Ureter (tissue), 1 donor: Measurements from ENCODE around the gene RCN2. TPM values are rescaled to one million over a fixed set of nuclear protein-coding genes. Genes with fewer than 3 reads are reported as not detected.
"Not testable (repeated sequence)": the region's sequence is repeated elsewhere in the genome, so short reads cannot be mapped to it uniquely, and the experiment has no call there.

Experiments
- DNase-seq: peaks from one replicate; pipeline ENCODE4 v3.0.0-alpha.2; 2020; ENCODE audit warnings: low spot score
- total RNA-seq: library from RNA; stranded (reverse); gene quantifications from one replicate; pipeline ENCODE4 v1.2.4, GENCODE V29; 2023
- donor health status: DM: yes; HTN: yes; CAD: no.

The RCN2 gene
- total RNA-seq, 1 donor from 2014 or later, result 47.4 TPM

GRCh38 chr15:76932135-76932966, 802 bp downstream of the RCN2 start:
- DNase-seq, result no peak

DNA sequence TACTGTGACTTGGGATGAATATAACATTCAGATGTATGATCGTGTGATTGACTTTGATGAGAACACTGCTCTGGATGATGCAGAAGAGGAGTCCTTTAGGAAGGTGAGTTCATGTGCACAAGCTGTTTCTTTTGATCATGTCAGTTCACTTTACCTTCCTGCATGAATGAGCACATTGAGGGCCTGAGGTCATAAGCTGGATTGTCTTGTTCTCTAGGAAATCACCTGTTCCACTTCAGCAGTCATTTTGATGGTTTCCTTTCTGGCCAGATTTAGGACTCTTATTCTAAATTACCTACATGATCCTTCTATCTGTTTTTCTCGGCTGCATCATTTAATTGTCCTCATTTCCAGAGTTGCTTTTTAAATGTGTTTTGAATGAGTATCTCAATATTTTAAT, 4.1 kb downstream of the RCN2 start:
- no peak for DNase-seq

- no peak for DNase-seq
Observed at GRCh38 chr15:76936671-76937070, 5.1 kb downstream of the RCN2 start.

DNA sequence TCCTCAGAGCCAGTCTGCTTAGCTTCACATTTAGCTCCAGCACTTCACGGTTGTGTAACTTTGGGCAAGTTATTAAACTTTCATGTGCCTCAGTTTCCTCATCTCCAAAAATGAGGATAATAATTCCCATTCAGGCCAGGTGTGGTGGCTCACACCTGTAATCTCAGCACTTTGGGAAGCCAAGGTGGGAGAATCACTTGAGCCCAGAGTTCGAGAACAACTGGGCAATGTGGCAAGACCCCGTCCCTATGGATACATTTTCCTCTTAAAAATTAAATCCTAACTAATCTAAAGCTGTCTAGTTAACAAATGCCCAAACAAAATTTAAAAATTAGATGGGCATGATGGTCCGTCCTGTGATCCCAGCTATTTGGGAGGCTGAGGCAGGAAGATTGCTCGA, 7.2 kb downstream of the RCN2 start:
- no peak for DNase-seq

GRCh38 chr15:76939715-76940114, 8.2 kb downstream of the RCN2 start:
- no peak for DNase-seq

DNA sequence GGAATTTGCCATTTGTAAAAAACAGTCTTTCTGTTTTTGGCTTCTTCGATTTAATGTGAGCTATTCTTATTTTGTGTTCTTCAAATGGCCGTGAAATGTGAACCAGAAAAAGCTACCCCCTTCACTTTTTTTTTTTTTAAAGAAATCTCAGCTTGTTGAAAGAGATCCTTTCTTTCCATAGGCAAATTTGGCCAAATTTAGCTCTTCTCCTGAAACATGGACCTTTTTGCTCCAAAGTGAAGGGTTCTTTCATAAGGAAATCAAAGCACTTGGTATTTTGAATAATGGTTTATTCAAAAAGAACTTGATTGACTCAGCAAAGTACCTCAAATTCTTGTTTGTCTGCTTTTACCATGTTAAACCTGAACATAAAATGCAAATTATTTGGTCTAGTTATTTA, 10.1 kb downstream of the RCN2 start:
- DNase-seq, result no peak

DNA sequence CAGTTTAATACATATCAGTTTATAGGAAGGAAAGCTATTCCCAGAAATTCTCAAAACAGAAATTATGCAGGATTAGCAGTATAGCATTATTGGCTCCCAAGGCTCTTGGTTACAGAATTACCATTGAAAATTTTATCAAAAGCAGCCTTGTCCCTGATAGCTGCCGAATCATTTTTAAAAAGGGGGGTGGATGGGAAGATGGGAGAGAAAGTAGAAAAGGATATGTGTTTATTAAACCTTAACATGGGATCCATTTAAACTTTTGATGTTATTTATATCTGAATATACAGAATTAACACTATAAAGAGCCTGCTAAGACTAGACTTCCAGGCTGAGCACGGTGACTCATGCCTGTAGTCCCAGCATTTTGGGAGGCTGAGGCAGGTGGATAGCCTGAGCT, 10.8 kb downstream of the RCN2 start:
- DNase-seq, result no peak

- DNase-seq, result no peak
Observed at GRCh38 chr15:76945494-76946093, 14.0 kb downstream of the RCN2 start.

GRCh38 chr15:76947454-76947853, 15.9 kb downstream of the RCN2 start:
- no peak for DNase-seq

DNA sequence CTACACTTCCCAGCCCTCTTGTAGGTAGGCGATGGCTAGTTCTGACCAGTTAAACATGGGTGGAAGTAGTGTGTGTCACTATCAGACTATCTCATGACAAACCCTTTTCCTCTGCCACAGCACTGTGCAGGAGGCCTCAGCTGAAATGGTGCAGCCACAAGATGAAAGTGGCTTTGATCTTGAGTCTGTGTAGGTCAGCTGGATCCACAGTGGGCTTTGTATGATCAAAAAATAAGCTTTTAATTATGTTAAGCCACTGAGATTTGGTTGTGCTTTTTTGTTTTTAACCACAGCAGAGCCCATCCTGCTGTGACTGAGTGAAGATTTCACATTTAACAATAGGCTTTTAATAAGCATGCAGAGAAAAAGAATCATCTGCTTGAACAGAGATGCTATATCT, 19.7 kb downstream of the RCN2 start:
- DNase-seq, result no peak

DNA sequence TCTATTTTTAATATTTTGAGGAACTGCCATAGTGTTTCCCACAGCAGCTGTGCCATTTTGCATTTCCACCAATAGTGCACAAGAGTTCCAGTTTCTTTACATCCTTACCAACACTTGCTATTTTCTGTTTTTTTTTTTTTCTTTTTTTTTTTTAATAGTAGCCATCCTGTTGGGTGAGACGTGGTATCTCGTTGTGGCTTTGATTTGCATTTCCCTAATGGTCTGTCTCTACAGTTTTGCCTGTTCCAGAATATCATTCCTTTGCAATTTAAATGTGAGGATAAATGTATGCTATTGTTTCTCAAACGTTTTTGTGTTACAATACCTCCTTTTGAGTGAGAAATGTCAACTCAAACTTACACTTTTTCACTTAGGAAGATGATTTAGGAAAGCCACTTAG, 22.4 kb downstream of the RCN2 start:
- no peak for DNase-seq

GRCh38 chr15:76954744-76955143, 23.2 kb downstream of the RCN2 start:
- DNase-seq, result no peak

GRCh38 chr15:76961268-76962011, 29.9 kb downstream of the RCN2 start:
- DNase-seq, result no peak

GRCh38 chr15:76962337-76963013, 30.9 kb downstream of the RCN2 start:
- DNase-seq, result no peak

DNA sequence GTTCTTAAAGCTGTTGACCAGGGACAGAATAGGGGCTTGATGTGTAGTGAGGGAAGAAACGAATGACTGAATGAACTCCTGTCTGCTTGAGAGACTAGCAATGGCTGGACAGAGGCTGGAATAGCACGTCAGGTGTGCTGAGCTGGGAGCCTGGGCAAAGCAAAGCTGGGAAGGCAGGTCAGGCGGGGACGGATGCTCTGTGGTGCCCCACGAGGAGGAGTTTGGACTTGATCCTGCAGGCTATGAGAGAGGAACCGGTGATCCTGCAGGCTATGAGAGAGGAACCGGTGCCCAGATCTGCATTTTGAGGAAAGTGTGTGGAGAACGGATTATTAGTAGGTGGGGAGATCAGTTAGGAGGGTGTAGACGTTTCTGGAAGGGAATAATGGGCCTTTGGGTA, 32.0 kb downstream of the RCN2 start:
- no peak for DNase-seq

- no peak for DNase-seq
Observed at GRCh38 chr15:76964157-76964556, 32.6 kb downstream of the RCN2 start.

DNA sequence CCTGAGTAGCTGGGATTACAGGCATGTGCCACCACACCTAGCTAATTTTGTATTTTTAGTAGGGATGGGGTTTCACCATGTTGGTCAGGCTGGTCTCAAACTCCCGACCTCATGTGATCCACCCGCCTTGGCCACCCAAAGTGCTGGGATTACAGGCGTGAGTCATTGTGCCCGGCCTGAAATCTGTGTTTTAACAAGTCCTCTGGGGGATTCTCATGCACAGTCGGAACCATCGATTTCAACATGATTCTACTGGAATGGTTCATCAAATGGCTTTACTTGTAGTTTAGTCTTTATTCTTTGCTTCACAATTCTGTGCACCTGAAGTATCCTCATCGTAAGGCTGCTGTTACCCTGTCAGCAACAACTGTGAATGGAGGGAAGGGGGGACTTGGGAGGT, 34.5 kb downstream of the RCN2 start:
- not testable (repeated sequence) for DNase-seq

GRCh38 chr15:76967067-76967466, 35.5 kb downstream of the RCN2 start:
- no peak for DNase-seq

GRCh38 chr15:76968306-76968705, 36.8 kb downstream of the RCN2 start:
- no peak for DNase-seq

- DNase-seq, result no peak
Observed at GRCh38 chr15:76972389-76973361, 41.1 kb downstream of the RCN2 start.

DNA sequence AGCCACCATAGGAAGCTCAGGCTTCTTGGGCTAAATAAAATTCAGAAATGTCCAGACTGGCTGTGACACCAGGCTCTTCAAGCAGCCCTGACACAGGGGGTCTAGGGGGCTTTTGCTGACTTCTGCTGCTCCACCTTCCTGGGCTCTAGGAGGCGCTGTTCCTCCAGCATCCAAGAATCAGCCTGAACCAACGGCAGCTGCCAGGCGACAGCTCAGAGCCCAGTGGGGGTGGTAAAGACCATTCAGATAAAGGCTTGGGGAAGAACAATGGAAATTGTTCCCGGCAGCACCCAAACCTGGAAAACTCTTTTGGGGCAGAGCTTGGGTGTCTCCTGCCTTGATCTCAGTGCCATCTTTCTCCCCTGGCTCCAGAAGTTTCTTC, 41.8 kb downstream of the RCN2 start:
- DNase-seq, result no peak
